CD4-positive, CD25-positive, alpha-beta regulatory T cell (primary cell): ENCODE measurements around the gene BRF1. TPM values are rescaled to one million over a fixed set of nuclear protein-coding genes. Genes with fewer than 3 reads are reported as not detected.

ENCODE experiments used
- ATAC-seq, 2 donors: fragments of 150-1000 bp; cut with Tn5 transposase; one replicate each; pipeline ENCODE4 v1.10.0; 2021; ENCODE audit warnings: low read depth in 2 of 2, moderate number of reproducible peaks in 2 of 2, moderate library complexity in 1 of 2
- DNase-seq, 3 donors: peaks; one replicate each; pipeline versions ENCODE4 v3.0.0 to v3.0.0-alpha.2; 2012 to 2022; ENCODE audit warnings: mixed read lengths in 1 of 3
- H3K27ac ChIP-seq: one replicate; pipeline ENCODE4 v1.7.0; 2013; ENCODE audit warnings: mild to moderate bottlenecking, low read length; ENCODE audit not compliant: insufficient read depth, poor library complexity, severe bottlenecking
- H3K27me3 ChIP-seq: one replicate; pipeline ENCODE4 v1.7.0; 2013; ENCODE audit warnings: low read length; ENCODE audit not compliant: control insufficient read depth, insufficient read depth
- H3K36me3 ChIP-seq: one replicate; pipeline ENCODE4 v1.7.0; 2013; ENCODE audit warnings: mild to moderate bottlenecking, low read length, moderate library complexity; ENCODE audit not compliant: control insufficient read depth, insufficient read depth
- H3K4me1 ChIP-seq: 2 replicates; pipeline ENCODE4 v1.7.0; 2013; ENCODE audit warnings: mild to moderate bottlenecking, low read length; ENCODE audit not compliant: insufficient read depth, control insufficient read depth, poor library complexity, severe bottlenecking
- H3K4me3 ChIP-seq: one replicate; pipeline ENCODE4 v1.7.0; 2013; ENCODE audit warnings: low read depth, mild to moderate bottlenecking, low read length, moderate library complexity
- H3K9me3 ChIP-seq, 2 experiments: 1 replicate in 1 of 2; 2 replicates in 1 of 2; pipeline ENCODE4 v1.7.0; 2013; ENCODE audit warnings: low read length in 2 of 2, mild to moderate bottlenecking in 1 of 2, moderate library complexity in 1 of 2; ENCODE audit not compliant: control insufficient read depth in 2 of 2
- H3K27ac Mint-ChIP-seq, 3 donors: one replicate each; pipeline ENCODE4 v1.8.0; 2020 to 2022; ENCODE audit warnings: mild to moderate bottlenecking in 3 of 3, mixed read lengths in 3 of 3, moderate library complexity in 2 of 3
- H3K27me3 Mint-ChIP-seq: one replicate; pipeline ENCODE4 v1.8.0; 2022; ENCODE audit warnings: mild to moderate bottlenecking, mixed read lengths
- H3K36me3 Mint-ChIP-seq: one replicate; pipeline ENCODE4 v1.8.0; 2020; ENCODE audit warnings: mixed read lengths
- H3K4me1 Mint-ChIP-seq, 4 donors: one replicate each; pipeline ENCODE4 v1.8.0; 2020 to 2022; ENCODE audit warnings: mixed read lengths in 4 of 4, mild to moderate bottlenecking in 1 of 4
- H3K4me3 Mint-ChIP-seq, 4 donors: one replicate each; pipeline ENCODE4 v1.8.0; 2020 to 2022; ENCODE audit warnings: mild to moderate bottlenecking in 4 of 4, mixed read lengths in 4 of 4, moderate library complexity in 3 of 4
- H3K9me3 Mint-ChIP-seq, 7 donors: one replicate each; pipeline ENCODE4 v1.8.0; 2020 to 2022; ENCODE audit warnings: mixed read lengths in 7 of 7, mild to moderate bottlenecking in 3 of 7, moderate library complexity in 2 of 7
- polyA plus RNA-seq, 4 donors: library from polyadenylated mRNA; unstranded; fragments of 300-500 nt; fragmentation: Illumina TruSeq; gene quantifications; one replicate each; pipeline ENCODE4 v1.2.3, GENCODE V29; 2021
- total RNA-seq: library from RNA; stranded (reverse); gene quantifications from one replicate; pipeline ENCODE4 v1.2.3, GENCODE V29; 2022

BRF1 gene
- total and polyA plus RNA-seq, 5 donors from 2014 or later, result 5.6 to 58.9 (median 7.6) TPM

- peaks cover 42% of the 10 kb centered on the region for H3K4me1 ChIP-seq
- no peak overlapping the region for H3K4me3 ChIP-seq
- Mint-ChIP-seq H3K27ac (peak overlapping the region in 2 of 3 donors; percentile 11 to 38), H3K4me3 (peak overlapping the region in 1 of 4 donors; percentile 65), H3K27me3 (peaks cover 31% of the 10 kb centered on the region), H3K4me1 (peaks cover 0 to 24% (median 4%) of the 10 kb centered on the region in 4 donors), H3K9me3 (no peaks in the 10 kb centered on the region), H3K36me3 (no peaks in the 10 kb centered on the region)
- H3K36me3 ChIP-seq, result no peaks in the 10 kb centered on the region
- no peak overlapping the region for H3K27ac ChIP-seq
- ATAC-seq (peak in 1 of 2 donors; percentile 2), DNase-seq (peak in 1 of 3 donors; percentile 36)
- H3K9me3 ChIP-seq, result no peaks in the 10 kb centered on the region
- no peaks in the 10 kb centered on the region for H3K27me3 ChIP-seq
Measured at GRCh38 chr14:105195522-105196264, 105.1 kb downstream of the BRF1 start.

- peaks cover 0 to 24% (median 4%) of the 10 kb centered on the region in 4 donors for H3K4me1 Mint-ChIP-seq
- no peak overlapping the region for H3K4me3 ChIP-seq
- no peaks in the 10 kb centered on the region for H3K27me3 ChIP-seq
- no peaks in the 10 kb centered on the region for H3K9me3 Mint-ChIP-seq
- no peak overlapping the region for H3K4me3 Mint-ChIP-seq
- H3K36me3 Mint-ChIP-seq, result no peaks in the 10 kb centered on the region
- H3K27ac ChIP-seq, result no peak overlapping the region
- DNase-seq, result no peak
- H3K27ac Mint-ChIP-seq, result no peak overlapping the region
- H3K4me1 ChIP-seq, result peaks cover 42% of the 10 kb centered on the region
- H3K36me3 ChIP-seq, result no peaks in the 10 kb centered on the region
- peaks cover 28% of the 10 kb centered on the region for H3K27me3 Mint-ChIP-seq
- no peaks in the 10 kb centered on the region for H3K9me3 ChIP-seq
- ATAC-seq, result no peak
Measured at GRCh38 chr14:105195051-105195450, 105.8 kb downstream of the BRF1 start.

- H3K9me3 Mint-ChIP-seq, result peaks cover 0 to 1% (median 0%) of the 10 kb centered on the region in 7 donors
- H3K27ac ChIP-seq, result no peak overlapping the region
- H3K27me3 ChIP-seq, result no peaks in the 10 kb centered on the region
- H3K27me3 Mint-ChIP-seq, result peaks cover 19% of the 10 kb centered on the region
- no peaks in the 10 kb centered on the region for H3K36me3 Mint-ChIP-seq
- ATAC-seq (peak; percentile 12 to 30), DNase-seq (peak in 1 of 3 donors; percentile 61)
- H3K4me1 Mint-ChIP-seq, result peaks cover 0 to 24% (median 4%) of the 10 kb centered on the region in 4 donors
- no peaks in the 10 kb centered on the region for H3K36me3 ChIP-seq
- H3K4me3 Mint-ChIP-seq, result peak overlapping the region in 3 of 4 donors; percentile 36 to 75 (median 59)
- H3K27ac Mint-ChIP-seq, result peak overlapping the region in 1 of 3 donors; percentile 72
- H3K9me3 ChIP-seq, result no peaks in the 10 kb centered on the region
- H3K4me3 ChIP-seq, result no peak overlapping the region
- H3K4me1 ChIP-seq, result peaks cover 42% of the 10 kb centered on the region
Measured at GRCh38 chr14:105193916-105194782, 106.7 kb downstream of the BRF1 start.

- Histone ChIP-seq H3K27me3 (no peaks in the 10 kb centered on the region), H3K4me1 (peaks cover 42% of the 10 kb centered on the region), H3K36me3 (no peaks in the 10 kb centered on the region), H3K9me3 (peaks cover 0 to 5% of the 10 kb centered on the region in 2 experiments), H3K27ac (no peak overlapping the region), H3K4me3 (no peak overlapping the region)
- Mint-ChIP-seq H3K27me3 (peaks cover 20% of the 10 kb centered on the region), H3K27ac (peak overlapping the region in 1 of 3 donors; percentile 75), H3K4me1 (peaks cover 0 to 24% (median 4%) of the 10 kb centered on the region in 4 donors), H3K36me3 (no peaks in the 10 kb centered on the region), H3K4me3 (peak overlapping the region in 1 of 4 donors; percentile 63), H3K9me3 (peaks cover 0 to 1% (median 0%) of the 10 kb centered on the region in 7 donors)
- DNase-seq (no peak), ATAC-seq (peak; percentile 48 to 55)
Measured at GRCh38 chr14:105192866-105193731, 107.7 kb downstream of the BRF1 start.

- no peak overlapping the region for H3K27ac Mint-ChIP-seq
- peaks cover 0 to 2% (median 0%) of the 10 kb centered on the region in 4 donors for H3K4me1 Mint-ChIP-seq
- no peaks in the 10 kb centered on the region for H3K27me3 ChIP-seq
- DNase-seq, result no peak
- H3K4me1 ChIP-seq, result peaks cover 6% of the 10 kb centered on the region
- ATAC-seq, result no peak
- no peak overlapping the region for H3K4me3 ChIP-seq
- no peaks in the 10 kb centered on the region for H3K36me3 Mint-ChIP-seq
- H3K36me3 ChIP-seq, result no peaks in the 10 kb centered on the region
- H3K27ac ChIP-seq, result no peak overlapping the region
- peak overlapping the region in 1 of 4 donors; percentile 15 for H3K4me3 Mint-ChIP-seq
- H3K9me3 Mint-ChIP-seq, result peaks cover 0 to 2% (median 0%) of the 10 kb centered on the region in 7 donors
- H3K27me3 Mint-ChIP-seq, result peaks cover 11% of the 10 kb centered on the region
- peaks cover 0 to 11% of the 10 kb centered on the region in 2 experiments for H3K9me3 ChIP-seq
Measured at GRCh38 chr14:105187935-105188524, 112.8 kb downstream of the BRF1 start.

GRCh38 chr14:105187116-105187515 lies 113.7 kb downstream of the BRF1 start:
- ATAC-seq (no peak), DNase-seq (no peak)
- H3K27me3 Mint-ChIP-seq, result peaks cover 11% of the 10 kb centered on the region
- Histone ChIP-seq H3K27me3 (no peaks in the 10 kb centered on the region), H3K4me3 (no peak overlapping the region), H3K27ac (no peak overlapping the region), H3K4me1 (peaks cover under 1% of the 10 kb centered on the region), H3K36me3 (no peaks in the 10 kb centered on the region), H3K9me3 (peaks cover 0 to 11% of the 10 kb centered on the region in 2 experiments)
- H3K36me3 Mint-ChIP-seq, result no peaks in the 10 kb centered on the region
- no peak overlapping the region for H3K27ac Mint-ChIP-seq
- peaks cover 0 to 2% (median 0%) of the 10 kb centered on the region in 7 donors for H3K9me3 Mint-ChIP-seq
- H3K4me1 Mint-ChIP-seq, result peaks cover 0 to 8% (median 0%) of the 10 kb centered on the region in 4 donors
- H3K4me3 Mint-ChIP-seq, result no peak overlapping the region
